Endothelial cell of umbilical vein (primary cell): ENCODE measurements around the gene IAPP. TPM values are rescaled to one million over a fixed set of nuclear protein-coding genes. Genes with fewer than 3 reads are reported as not detected.

ENCODE experiments used
- BruUV-seq: library from RNA; stranded (reverse); fragments of 400-500 nt; replicated peaks from 2 replicates; lab custom pipeline; 2021; lab: Mats Ljungman, UMichigan
- CTCF ChIA-PET: fragments of 300-600, 350-600 bp; sonication (Branson Sonifier 250); formaldehyde crosslinking; loops from one replicate; lab custom pipeline; 2021; ENCODE audit warnings: antibody characterized with exemption, inconsistent platforms; lab: Charles Lee
- POLR2A ChIA-PET: fragments of 300-600, 350-600 bp; sonication (Branson Sonifier 250); formaldehyde crosslinking; loops from one replicate; lab custom pipeline; 2021; ENCODE audit warnings: antibody characterized with exemption, inconsistent platforms; lab: Charles Lee
- DNase-seq: peaks from one replicate; pipeline ENCODE4 v3.0.0-alpha.2; 2011; ENCODE audit warnings: low read depth, low spot score
- FAIRE-seq: peaks from 2 replicates; lab custom pipeline; 2011; peaks lifted over from hg19 to GRCh38; lab: Jason Lieb, UNC
- H2AFZ ChIP-seq: 2 replicates; pipeline ENCODE4 v1.6.0; 2012; ENCODE audit warnings: low read depth, low read length, control low read depth, inconsistent platforms
- H3K27ac ChIP-seq: 2 replicates; pipeline ENCODE4 v1.5.1; 2011; ENCODE audit warnings: low read depth, mild to moderate bottlenecking, control low read depth, low read length, moderate library complexity; ENCODE audit not compliant: insufficient read depth
- H3K27me3 ChIP-seq, 2 experiments: 2 replicates each; pipeline versions ENCODE4 v1.6.0 to v1.6.1; 2011; ENCODE audit warnings: low read length in 2 of 2, mixed read lengths in 1 of 2; ENCODE audit not compliant: control insufficient read depth in 2 of 2, insufficient read depth in 2 of 2
- H3K36me3 ChIP-seq, 2 experiments: 2 replicates in 1 of 2; 3 replicates in 1 of 2; pipeline ENCODE4 v1.5.1; 2011; ENCODE audit warnings: low read length in 2 of 2, mild to moderate bottlenecking in 1 of 2, moderate library complexity in 1 of 2; ENCODE audit not compliant: control insufficient read depth in 2 of 2, insufficient read depth in 2 of 2; ENCODE audit errors: extremely low read depth in 1 of 2
- H3K4me1 ChIP-seq: 3 replicates; pipeline ENCODE4 v1.5.1; 2011; ENCODE audit warnings: mild to moderate bottlenecking, low read length; ENCODE audit not compliant: control insufficient read depth, insufficient read depth; ENCODE audit errors: extremely low read depth
- H3K4me2 ChIP-seq: 2 replicates; pipeline ENCODE4 v1.6.1; 2011; ENCODE audit warnings: low read length, control low read depth, mixed read lengths; ENCODE audit not compliant: insufficient read depth
- H3K4me3 ChIP-seq, 3 experiments: fragments of 200-600 bp in 1 of 3; sonication (generic), shearing (Covaris generic) in 1 of 3; replicated peaks in 1 of 3; 2 replicates each; pipeline ENCODE4 v1.5.1; 2011 to 2016; ENCODE audit warnings: control low read depth in 3 of 3, low read length in 3 of 3, mild to moderate bottlenecking in 2 of 3, inconsistent platforms in 1 of 3, low read depth in 1 of 3, moderate library complexity in 1 of 3; ENCODE audit not compliant: insufficient read depth in 1 of 3
- H3K79me2 ChIP-seq: 2 replicates; pipeline ENCODE4 v1.6.0; 2012; ENCODE audit warnings: low read length, inconsistent platforms; ENCODE audit not compliant: control insufficient read depth, insufficient read depth
- H3K9ac ChIP-seq: replicated peaks from 2 replicates; pipeline ENCODE3; 2011; ENCODE audit warnings: low read length, control low read depth; ENCODE audit not compliant: insufficient read depth; ENCODE audit errors: extremely low read depth
- H3K9me1 ChIP-seq: replicated peaks from 3 replicates; pipeline ENCODE4 v1.6.0; 2011; ENCODE audit warnings: mild to moderate bottlenecking, low read length; ENCODE audit not compliant: control insufficient read depth, insufficient read depth; ENCODE audit errors: extremely low read depth
- H3K9me3 ChIP-seq: replicated peaks from 2 replicates; pipeline ENCODE4 v1.5.1; 2012; ENCODE audit warnings: low read length, inconsistent platforms; ENCODE audit not compliant: control insufficient read depth, insufficient read depth
- H4K20me1 ChIP-seq: replicated peaks from 2 replicates; pipeline ENCODE3; 2011; ENCODE audit warnings: mild to moderate bottlenecking, low read length; ENCODE audit not compliant: control insufficient read depth, insufficient read depth; ENCODE audit errors: extremely low read depth
- EZH2 ChIP-seq: IDR thresholded peaks from 2 replicates; pipeline ENCODE4 v1.6.1; 2012; ENCODE audit warnings: borderline replicate concordance, low read depth, mild to moderate bottlenecking, moderate library complexity, low read length, inconsistent platforms; ENCODE audit not compliant: severe bottlenecking
- FOS ChIP-seq: IDR thresholded peaks from 2 replicates; pipeline ENCODE4 v1.6.1; 2011; ENCODE audit warnings: mild to moderate bottlenecking, low read length, moderate library complexity, borderline replicate concordance; ENCODE audit not compliant: insufficient read depth
- GATA2 ChIP-seq: IDR thresholded peaks from 2 replicates; pipeline ENCODE4 v1.7.0; 2011; ENCODE audit warnings: low read depth, mild to moderate bottlenecking, moderate library complexity, mixed read lengths, low read length; ENCODE audit not compliant: insufficient read length, insufficient read depth
- JUN ChIP-seq: IDR thresholded peaks from 2 replicates; pipeline ENCODE4 v1.6.1; 2011; ENCODE audit warnings: borderline replicate concordance, low read depth; ENCODE audit not compliant: insufficient read length, insufficient read depth
- MYC ChIP-seq: IDR thresholded peaks from one replicate; pipeline ENCODE4 v1.6.1; 2011; ENCODE audit warnings: mild to moderate bottlenecking, low read depth, low read length
- POLR2A ChIP-seq: IDR thresholded peaks from 2 replicates; pipeline ENCODE4 v1.6.1; 2012; ENCODE audit warnings: low read depth, mild to moderate bottlenecking, control low read depth, low read length
- POLR2AphosphoS5 ChIP-seq: IDR thresholded peaks from 2 replicates; pipeline ENCODE4 v1.6.1; 2012; ENCODE audit warnings: low read depth, mild to moderate bottlenecking, control low read depth, low read length, moderate library complexity; ENCODE audit not compliant: insufficient read depth
- dilution Hi-C: fragments of 300-500 bp; cut with MboI; formaldehyde crosslinking; loops from one replicate; pipeline ENCODE4 v1.15.0; 2019; ENCODE audit warnings: low sequenced_read_pairs; ENCODE audit not compliant: extremely low pct_ligation_motif_present
- intact Hi-C: fragments of 100-400 bp; cut with micrococcal nuclease; formaldehyde crosslinking; loops from one replicate; pipeline ENCODE4 v1.10.0; 2022
- polyA plus RNA-seq, 4 experiments: library from polyadenylated mRNA; depleted of rRNA in 3 of 4; stranded (reverse) in 3 of 4; unstranded in 1 of 4; fragments of >200 nt; gene quantifications; 2 replicates each; pipeline versions ENCODE4 v1.2.1 to v1.2.3, GENCODE V29; 2011 to 2012; ENCODE audit warnings: missing spikeins in 1 of 4
- total RNA-seq: library from RNA; stranded (reverse); gene quantifications from 2 replicates; pipeline ENCODE4 v1.2.3, GENCODE V29; 2021
- TF ChIP-seq, protein P1 (sequence below): IDR thresholded peaks from 2 replicates; pipeline ENCODE4 v1.6.1; 2011; ENCODE audit not compliant: insufficient read depth, insufficient read length
- TF ChIP-seq, protein P2 (sequence below), 2 donors: IDR thresholded peaks; 1 replicate in 1 of 2; 2 replicates in 1 of 2; pipeline ENCODE4 v1.5.1; 2011; ENCODE audit warnings: low read length in 2 of 2, mild to moderate bottlenecking in 2 of 2, moderate library complexity in 2 of 2, control low read depth in 1 of 2, inconsistent platforms in 1 of 2, low read depth in 1 of 2; ENCODE audit not compliant: insufficient read depth in 1 of 2; ENCODE audit errors: extremely low read depth in 1 of 2

The IAPP gene
- total and polyA plus RNA-seq, 2 donors (not counting 3 experiments of a cell fraction or from before 2014, with no cell fraction given), result not detected

DNA sequence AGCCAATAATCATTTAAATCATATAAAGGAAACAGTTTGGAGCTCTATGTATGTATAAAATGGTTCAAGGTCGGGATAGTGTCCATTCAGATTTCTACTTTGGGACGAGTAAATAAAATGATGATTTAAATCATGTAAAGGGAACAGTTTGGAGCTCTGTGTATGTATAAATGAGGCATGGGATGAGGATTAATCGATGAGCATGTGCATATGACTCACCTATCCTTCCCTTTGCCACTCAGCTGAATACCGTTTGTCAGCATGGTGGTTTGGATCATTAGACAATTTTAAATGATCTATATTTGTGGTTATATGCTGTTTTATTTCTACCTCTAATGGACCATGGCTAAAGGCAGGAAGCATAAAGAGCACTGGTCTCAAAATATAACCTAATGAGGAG, 30.9 kb upstream of the IAPP start:
- no peaks in the 10 kb centered on the region for H3K4me1 ChIP-seq
- H3K9me1 ChIP-seq, result no peaks in the 10 kb centered on the region
- TF ChIP-seq MYC (no peak), JUN (no peak), POLR2A (no peak), FOS (no peak), GATA2 (no peak)
- TF ChIP-seq, protein P1, sequence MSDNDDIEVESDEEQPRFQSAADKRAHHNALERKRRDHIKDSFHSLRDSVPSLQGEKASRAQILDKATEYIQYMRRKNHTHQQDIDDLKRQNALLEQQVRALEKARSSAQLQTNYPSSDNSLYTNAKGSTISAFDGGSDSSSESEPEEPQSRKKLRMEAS, result no peak
- no peaks in the 10 kb centered on the region for H3K36me3 ChIP-seq
- no peak overlapping the region for H2AFZ ChIP-seq
- dilution Hi-C loops (no loop called here), intact Hi-C loops (no loop called here)
- H3K9me3 ChIP-seq, result no peaks in the 10 kb centered on the region
- H4K20me1 ChIP-seq, result no peaks in the 10 kb centered on the region
- no peak overlapping the region for H3K4me2 ChIP-seq
- H3K27me3 ChIP-seq, result no peaks in the 10 kb centered on the region
- H3K4me3 ChIP-seq, result no peak overlapping the region
- H3K9ac ChIP-seq, result no peak overlapping the region
- DNase-seq (no peak), FAIRE-seq (no peak)
- no peaks in the 10 kb centered on the region for H3K79me2 ChIP-seq
- POLR2A ChIA-PET, result no interaction called here
- no peak overlapping the region for H3K27ac ChIP-seq
- CTCF ChIA-PET, result no interaction called here
- BruUV-seq, result no TSS peak

DNA sequence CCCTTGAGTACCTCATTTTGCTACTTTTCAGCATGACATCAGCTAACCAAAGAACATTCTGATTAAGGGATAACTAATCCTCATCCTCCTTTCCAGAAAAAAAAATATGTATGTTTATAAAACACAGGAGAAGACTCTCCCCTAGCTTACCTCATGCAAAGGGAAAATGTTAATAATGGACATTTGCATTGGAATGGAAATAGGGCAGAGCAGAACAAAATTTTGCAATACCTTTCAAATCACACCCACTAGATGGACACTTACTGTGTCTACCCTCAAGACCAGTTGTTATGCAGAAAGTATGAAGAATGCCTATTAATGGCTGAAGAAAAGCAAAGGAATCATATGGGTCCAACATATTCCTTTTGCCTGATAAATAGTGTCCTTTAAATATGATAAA, 29.1 kb upstream of the IAPP start:
- H3K4me1 ChIP-seq, result no peaks in the 10 kb centered on the region
- no peak overlapping the region for H2AFZ ChIP-seq
- intact Hi-C loops, result no loop called here
- no peaks in the 10 kb centered on the region for H3K9me1 ChIP-seq
- no peak for FAIRE-seq
- H3K4me2 ChIP-seq, result no peak overlapping the region
- no peak overlapping the region for H3K4me3 ChIP-seq
- no TSS peak for BruUV-seq
- CTCF ChIA-PET, result interaction anchor here (0.8 kb wide), 1 partner anchor 47 kb away, joined by 3 read pairs; no protein-coding TSS in a partner anchor
- H3K9ac ChIP-seq, result no peak overlapping the region
- no peaks in the 10 kb centered on the region for H3K79me2 ChIP-seq
- H3K36me3 ChIP-seq, result no peaks in the 10 kb centered on the region
- H4K20me1 ChIP-seq, result no peaks in the 10 kb centered on the region
- POLR2A ChIA-PET, result no interaction called here
- no peak for DNase-seq
- dilution Hi-C loops, result no loop called here
- no peak overlapping the region for H3K27ac ChIP-seq
- no peaks in the 10 kb centered on the region for H3K27me3 ChIP-seq
- TF ChIP-seq FOS (no peak), GATA2 (no peak), POLR2AphosphoS5 (no peak), POLR2A (no peak), MYC (no peak), EZH2 (no peak), JUN (no peak)
- TF ChIP-seq, protein P1, result no peak
- TF ChIP-seq, protein P2, sequence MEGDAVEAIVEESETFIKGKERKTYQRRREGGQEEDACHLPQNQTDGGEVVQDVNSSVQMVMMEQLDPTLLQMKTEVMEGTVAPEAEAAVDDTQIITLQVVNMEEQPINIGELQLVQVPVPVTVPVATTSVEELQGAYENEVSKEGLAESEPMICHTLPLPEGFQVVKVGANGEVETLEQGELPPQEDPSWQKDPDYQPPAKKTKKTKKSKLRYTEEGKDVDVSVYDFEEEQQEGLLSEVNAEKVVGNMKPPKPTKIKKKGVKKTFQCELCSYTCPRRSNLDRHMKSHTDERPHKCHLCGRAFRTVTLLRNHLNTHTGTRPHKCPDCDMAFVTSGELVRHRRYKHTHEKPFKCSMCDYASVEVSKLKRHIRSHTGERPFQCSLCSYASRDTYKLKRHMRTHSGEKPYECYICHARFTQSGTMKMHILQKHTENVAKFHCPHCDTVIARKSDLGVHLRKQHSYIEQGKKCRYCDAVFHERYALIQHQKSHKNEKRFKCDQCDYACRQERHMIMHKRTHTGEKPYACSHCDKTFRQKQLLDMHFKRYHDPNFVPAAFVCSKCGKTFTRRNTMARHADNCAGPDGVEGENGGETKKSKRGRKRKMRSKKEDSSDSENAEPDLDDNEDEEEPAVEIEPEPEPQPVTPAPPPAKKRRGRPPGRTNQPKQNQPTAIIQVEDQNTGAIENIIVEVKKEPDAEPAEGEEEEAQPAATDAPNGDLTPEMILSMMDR (IDR thresholded peaks at IDR 0.05; ENCODE audit: extremely low read depth in 1 of 2, insufficient read depth in 1 of 2, low read depth in 1 of 2, low read length in 2 of 2), result no peak
- no peaks in the 10 kb centered on the region for H3K9me3 ChIP-seq
